GM19467 (cell line): ENCODE data around the gene RND1.

ENCODE experiments used
- ATAC-seq: cut with Tn5 transposase; IDR thresholded peaks from one replicate; pipeline ENCODE4 v1.9.1; 2021; ENCODE audit warnings: mild to moderate bottlenecking, moderate library complexity; ENCODE audit not compliant: unreplicated experiment

RND1 gene

GRCh38 chr12:48813465-48814261 is 52.0 kb downstream of the RND1 start:
- ATAC-seq, result no peak

- no peak for ATAC-seq
These were observed 53.3 kb downstream of the RND1 start for GRCh38 chr12:48812389-48812788.

GRCh38 chr12:48811437-48812090 is 54.1 kb downstream of the RND1 start:
- no peak for ATAC-seq

GRCh38 chr12:48810903-48811431 is 54.7 kb downstream of the RND1 start:
- ATAC-seq, result no peak

GRCh38 chr12:48807981-48808380 is 57.7 kb downstream of the RND1 start:
- ATAC-seq, result no peak
